Measurements from ENCODE around the gene HIVEP3.

The HIVEP3 gene

GRCh38 chr1:41779360-41779759 is 139.4 kb downstream of the HIVEP3 start:
- DNase-seq: no peak

- no peak for DNase-seq
Measured at GRCh38 chr1:41777695-41778094, 141.0 kb downstream of the HIVEP3 start.

GRCh38 chr1:41776891-41777441 is 141.8 kb downstream of the HIVEP3 start:
- DNase-seq: no peak

DNA sequence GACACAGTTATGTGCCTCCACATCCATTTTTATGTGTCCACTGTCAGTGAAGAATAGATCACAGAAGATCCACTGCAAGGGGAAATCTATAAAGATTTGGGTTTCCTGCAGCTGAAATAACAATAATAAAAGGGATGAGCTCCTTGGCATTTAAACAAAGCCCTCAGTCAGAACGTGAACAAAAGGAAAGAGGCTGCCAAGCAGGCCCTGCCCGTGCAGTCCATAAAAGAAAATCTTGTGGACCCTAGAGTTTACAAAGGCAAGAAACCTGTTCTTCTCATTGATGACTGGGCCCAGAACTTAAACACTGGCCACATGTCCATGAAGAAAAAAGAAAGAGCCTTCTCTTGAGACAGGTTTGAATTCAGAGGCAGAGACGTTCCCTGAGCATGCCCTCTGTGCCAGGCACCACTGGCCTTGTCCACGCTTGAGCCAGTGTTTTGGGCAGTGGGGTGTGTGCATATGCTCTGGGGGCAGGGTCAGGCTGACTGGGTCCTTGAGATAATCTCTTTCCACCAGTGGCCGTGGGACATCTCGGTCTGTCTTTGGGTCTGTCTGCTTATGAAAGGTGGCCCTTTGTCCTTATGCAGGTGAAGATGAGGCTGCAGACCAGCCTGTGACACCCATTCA is 142.7 kb downstream of the HIVEP3 start:
- no peak for DNase-seq

GRCh38 chr1:41774471-41774990 is 144.2 kb downstream of the HIVEP3 start:
- no peak for DNase-seq

- no peak for DNase-seq
Measured at GRCh38 chr1:41773842-41774241, 144.9 kb downstream of the HIVEP3 start.

GRCh38 chr1:41773144-41773591 is 145.6 kb downstream of the HIVEP3 start:
- DNase-seq: no peak

- DNase-seq: no peak
Measured at GRCh38 chr1:41769068-41769467, 149.7 kb downstream of the HIVEP3 start.

- no peak for DNase-seq
Measured at GRCh38 chr1:41768583-41768982, 150.1 kb downstream of the HIVEP3 start.

DNA sequence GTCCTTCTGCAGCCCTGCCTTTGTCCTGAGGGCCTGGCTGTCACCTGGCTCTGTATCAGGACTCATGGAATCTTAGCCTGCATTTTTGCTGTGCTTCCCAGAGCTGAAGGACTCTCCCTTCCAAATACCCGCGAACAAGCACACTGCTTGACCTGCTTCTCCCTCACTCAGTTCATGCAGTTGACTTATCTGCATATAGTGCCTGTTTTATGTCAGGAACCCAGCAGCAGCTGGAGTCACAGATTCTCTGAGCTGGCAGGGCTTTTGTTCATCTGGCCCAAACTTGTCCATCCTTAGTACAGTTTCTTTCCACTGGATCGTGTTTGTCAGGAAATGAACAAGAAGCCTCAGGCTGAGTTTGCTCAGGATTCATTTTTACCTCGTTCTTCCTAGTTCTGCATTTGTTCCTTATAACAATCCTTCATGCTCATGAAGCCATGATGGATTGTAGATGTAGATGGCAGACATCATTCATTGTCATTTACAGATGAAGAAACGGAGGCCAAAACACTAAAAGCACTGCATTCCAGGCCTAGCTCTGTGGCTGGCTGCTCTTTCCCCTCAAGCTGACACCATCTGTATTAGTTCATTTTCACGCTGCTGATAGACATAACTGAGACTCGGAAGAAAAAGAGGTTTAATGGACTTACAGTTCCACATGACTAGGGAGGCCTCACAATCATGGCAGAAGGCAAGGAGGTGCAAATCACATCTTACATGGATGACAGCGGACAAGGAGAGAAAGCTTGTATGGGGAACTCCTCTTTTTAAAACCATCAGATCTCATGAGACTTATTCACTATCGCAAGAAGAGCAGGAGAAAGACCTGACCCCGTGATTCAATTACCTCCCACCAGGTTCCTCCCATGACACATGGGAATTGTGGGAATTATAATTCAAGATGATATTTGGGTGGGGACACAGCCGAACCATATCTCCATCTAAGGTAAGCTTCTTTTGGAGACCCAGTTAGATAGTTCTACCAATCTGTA is 150.9 kb downstream of the HIVEP3 start:
- no peak for DNase-seq

DNA sequence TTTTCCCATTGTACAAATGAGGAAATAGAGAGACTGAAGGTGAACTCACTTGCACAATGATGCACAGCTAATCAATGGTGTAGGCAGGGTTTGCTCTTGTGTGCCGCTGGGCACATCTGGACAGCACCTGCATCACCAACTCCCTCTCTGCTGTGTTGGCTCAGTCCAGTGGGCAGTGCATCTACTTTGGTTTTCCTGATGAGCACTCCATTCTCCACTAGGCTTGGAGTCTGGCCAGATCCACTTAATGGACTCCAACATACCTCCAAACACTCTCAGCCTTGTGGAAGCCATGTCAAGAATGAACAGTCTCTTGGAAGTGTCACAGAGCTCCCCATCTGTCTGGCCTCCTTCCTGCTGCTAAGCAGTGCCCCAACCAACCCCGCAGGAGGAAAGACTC is 152.2 kb downstream of the HIVEP3 start:
- DNase-seq: no peak

- DNase-seq: no peak
Measured at GRCh38 chr1:41766041-41766440, 152.7 kb downstream of the HIVEP3 start.

DNA sequence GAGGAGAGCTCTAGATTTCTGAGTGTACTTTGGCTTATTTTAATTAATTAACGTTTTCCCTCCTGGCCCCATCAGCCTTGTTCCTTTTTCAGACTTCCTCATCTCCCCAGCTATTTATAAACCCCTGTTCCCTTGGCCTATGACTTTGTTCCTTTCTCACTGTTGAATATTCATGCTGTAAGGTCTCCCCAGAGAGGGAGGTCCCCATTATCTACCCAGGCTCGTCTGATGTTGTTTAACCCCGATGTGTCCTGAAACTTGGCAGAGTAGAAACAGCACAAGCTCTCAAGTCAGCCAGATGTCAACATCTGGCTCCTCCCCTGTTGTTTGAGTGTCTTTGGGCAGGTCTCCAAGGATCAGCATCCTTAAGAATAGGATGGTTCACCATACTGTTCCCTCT is 153.6 kb downstream of the HIVEP3 start:
- DNase-seq: no peak

DNA sequence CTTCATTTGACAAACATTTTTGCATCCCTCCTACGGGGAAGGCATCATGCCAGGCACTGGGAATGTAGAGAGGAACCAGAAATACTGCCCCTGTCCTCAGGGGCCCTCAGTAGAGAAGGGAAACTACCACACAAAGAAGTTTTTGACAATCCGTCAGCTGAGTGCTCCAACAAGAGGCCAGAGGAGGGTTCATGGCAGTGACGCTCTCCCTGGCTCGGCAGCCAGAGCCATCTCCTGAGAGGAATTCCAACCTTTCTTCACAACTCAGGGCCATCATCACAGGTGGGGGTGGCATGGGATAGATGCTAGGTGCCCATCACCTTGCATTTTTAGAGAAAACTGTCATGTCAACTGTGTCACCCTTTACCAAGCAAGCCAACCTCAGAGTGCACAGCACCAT is 154.1 kb downstream of the HIVEP3 start:
- no peak for DNase-seq

- DNase-seq: no peak
Measured at GRCh38 chr1:41762777-41763176, 155.9 kb downstream of the HIVEP3 start.

GRCh38 chr1:41762251-41762650 is 156.5 kb downstream of the HIVEP3 start:
- no peak for DNase-seq

DNA sequence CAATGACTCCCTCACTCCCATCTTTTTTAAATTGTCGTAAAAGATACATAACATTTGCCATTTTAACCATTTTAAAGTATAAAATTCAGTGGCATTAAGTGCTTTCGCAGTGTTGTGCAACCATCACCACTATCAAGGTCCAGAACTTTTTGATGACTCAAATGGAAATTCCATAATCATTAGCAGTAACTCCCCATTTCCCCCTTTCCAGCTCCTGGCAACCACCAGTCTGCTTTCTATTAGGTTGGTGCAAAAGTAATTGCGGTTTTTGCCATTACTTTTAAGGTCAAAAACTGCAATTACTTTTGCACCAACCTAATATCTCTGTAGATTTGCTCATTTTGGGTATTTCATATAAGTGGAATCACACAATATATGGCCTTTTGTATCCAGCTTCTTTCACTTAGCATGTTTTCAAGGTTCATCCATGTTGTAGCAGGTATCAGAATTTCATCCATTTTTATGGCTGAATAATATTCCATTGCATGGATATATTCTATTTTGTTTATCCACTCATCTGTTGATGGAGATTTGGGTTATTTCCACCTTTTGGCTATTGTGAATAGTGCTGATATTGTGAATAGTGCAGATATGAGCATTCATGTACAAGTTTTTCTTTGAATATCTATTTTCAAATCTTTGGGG is 159.7 kb downstream of the HIVEP3 start:
- no peak for DNase-seq

DNA sequence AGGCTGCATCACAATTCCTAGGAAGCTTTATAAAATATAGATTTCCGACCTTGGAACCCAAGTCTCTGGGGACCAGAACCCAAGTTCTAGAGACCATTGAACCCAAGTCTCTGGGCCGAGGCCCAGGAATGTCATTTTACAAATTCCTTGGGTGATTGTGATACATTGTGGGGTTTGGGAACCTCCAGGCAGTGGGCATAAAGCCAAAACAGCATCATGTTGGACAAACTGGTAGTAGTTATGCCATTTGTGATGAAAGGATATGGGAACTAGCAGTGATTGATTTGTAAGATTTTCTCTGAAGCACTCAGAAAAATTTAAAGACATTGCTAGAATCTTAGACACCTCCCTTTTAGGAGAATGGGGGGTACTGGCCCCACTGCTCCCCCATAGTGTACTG is 160.2 kb downstream of the HIVEP3 start:
- no peak for DNase-seq

DNA sequence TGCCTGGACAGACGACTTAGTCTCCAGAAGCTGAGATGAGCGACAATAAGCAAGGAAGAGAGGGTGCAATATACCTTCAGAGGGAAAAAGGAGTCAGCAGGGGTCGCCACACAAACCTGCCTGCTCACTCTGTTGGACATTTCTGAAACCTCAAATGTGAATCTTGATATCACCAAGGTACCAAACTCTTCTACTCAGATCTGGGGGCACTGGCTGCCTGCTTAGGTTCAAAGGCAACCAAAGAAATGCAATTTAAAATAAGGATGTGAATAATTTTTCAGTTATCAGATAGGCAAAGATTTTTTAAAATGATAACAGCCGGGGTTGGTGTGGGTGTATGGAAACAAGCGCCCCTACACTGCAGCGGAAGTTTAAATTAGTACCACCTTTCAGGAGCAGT is 164.2 kb downstream of the HIVEP3 start:
- no peak for DNase-seq

GRCh38 chr1:41752514-41753170 is 166.1 kb downstream of the HIVEP3 start:
- DNase-seq: no peak

DNA sequence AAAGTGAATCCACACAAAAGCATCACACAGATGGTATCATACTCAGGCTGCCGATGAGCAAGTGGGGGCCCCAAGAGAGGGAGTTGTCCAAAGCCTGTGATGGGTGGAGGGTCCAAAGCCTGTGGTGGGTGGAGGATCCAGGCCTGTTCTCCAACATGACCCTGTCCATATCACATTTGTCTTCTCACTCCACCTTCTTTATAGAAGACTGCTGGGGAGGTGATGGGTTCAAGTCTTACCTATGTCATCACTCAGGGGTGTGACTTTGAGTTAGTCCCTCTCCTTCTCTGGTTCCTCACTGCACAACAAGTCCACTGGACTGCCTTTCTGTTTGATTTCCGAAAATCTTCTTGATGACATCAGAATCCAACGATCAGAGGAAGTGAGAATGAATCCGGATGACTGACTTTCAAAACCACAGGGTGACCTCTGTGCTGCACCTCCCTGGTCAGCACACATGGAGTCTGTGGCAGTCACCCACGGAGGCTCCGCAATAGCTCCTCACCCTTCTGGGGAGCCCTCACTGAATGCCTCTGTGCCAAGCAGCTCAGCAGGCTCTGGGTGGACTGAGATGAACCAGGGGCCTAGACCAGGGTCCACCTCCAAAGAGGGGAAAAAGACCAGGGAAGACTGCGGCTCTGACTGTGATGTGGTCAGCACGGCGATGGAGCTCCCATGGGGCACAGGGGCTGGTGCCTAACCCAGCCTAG is 166.8 kb downstream of the HIVEP3 start:
- no peak for DNase-seq

All from stimulated activated CD4-positive, alpha-beta T cell treated with anti-CD3 and anti-CD28 coated beads, Interleukin-12 subunit alpha, Interleukin-12 subunit beta, amount 100 ng/mL, for 4 hours (primary cell).